HUES6 (cell line): ENCODE data around the gene PRDX1.
"Not testable (repeated sequence)": the region's sequence is repeated elsewhere in the genome, so short reads cannot be mapped to it uniquely, and the experiment has no call there.

Source experiments
- H3K27ac ChIP-seq: 2 replicates; pipeline ENCODE4 v1.7.0; 2013; ENCODE audit warnings: low read depth, mild to moderate bottlenecking, low read length, inconsistent platforms
- H3K27me3 ChIP-seq: 2 replicates; pipeline ENCODE4 v1.6.1; 2013; ENCODE audit warnings: low read length; ENCODE audit not compliant: control insufficient read depth, insufficient read depth
- H3K36me3 ChIP-seq: 2 replicates; pipeline ENCODE4 v1.6.1; 2013; ENCODE audit warnings: low read length; ENCODE audit not compliant: control insufficient read depth, insufficient read depth
- H3K4me1 ChIP-seq: 2 replicates; pipeline ENCODE4 v1.6.1; 2013; ENCODE audit warnings: low read length; ENCODE audit not compliant: control insufficient read depth, insufficient read depth
- H3K4me3 ChIP-seq: 2 replicates; pipeline ENCODE4 v1.5.1; 2013; ENCODE audit warnings: low read depth, low read length
- H3K9ac ChIP-seq: one replicate; pipeline ENCODE4 v1.6.1; 2013; ENCODE audit warnings: mild to moderate bottlenecking, low read length
- H3K9me3 ChIP-seq: 2 replicates; pipeline ENCODE4 v1.6.1; 2013; ENCODE audit warnings: low read depth, low read length; ENCODE audit not compliant: control insufficient read depth, insufficient read depth

Gene PRDX1

GRCh38 chr1:45498279-45498678 is 23.4 kb downstream of the PRDX1 start:
- no peak overlapping the region for H3K4me3 ChIP-seq
- H3K27me3 ChIP-seq = no peaks in the 10 kb centered on the region
- H3K4me1 ChIP-seq = peaks cover 12% of the 10 kb centered on the region
- H3K9ac ChIP-seq = no peak overlapping the region
- H3K27ac ChIP-seq = no peak overlapping the region
- no peaks in the 10 kb centered on the region for H3K36me3 ChIP-seq
- peaks cover 3% of the 10 kb centered on the region; the same call in 1 of the 2 replicates for H3K9me3 ChIP-seq

DNA sequence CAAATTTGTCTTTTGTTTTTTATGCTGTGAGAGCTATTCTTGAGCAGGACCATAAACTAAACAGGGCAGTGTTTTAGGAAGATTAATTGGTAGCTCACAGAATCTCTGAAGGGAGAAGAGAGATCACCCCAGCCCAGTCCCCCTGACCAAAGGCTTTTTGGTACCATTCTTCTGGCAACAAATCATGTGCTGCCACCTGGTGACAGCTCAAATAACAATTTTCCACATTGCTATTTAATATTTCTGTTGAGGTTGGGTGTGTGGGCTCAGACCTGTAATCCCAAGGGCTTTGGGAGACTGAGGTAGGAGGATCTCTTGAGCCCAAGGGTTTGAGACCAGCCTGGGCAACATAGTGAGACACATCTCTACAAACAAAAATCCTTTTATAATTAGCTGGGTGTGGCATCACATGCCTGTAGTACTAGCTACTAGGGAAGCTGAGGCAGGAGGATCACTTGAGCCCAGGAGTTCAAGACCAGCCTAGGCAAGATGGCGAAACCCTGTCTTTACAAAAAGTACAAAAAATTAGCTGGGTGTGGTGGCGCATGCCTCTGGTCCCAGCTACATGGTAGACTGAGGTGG is 28.5 kb downstream of the PRDX1 start:
- peaks cover 3% of the 10 kb centered on the region; the same call in 1 of the 2 replicates for H3K9me3 ChIP-seq
- no peak overlapping the region for H3K9ac ChIP-seq
- H3K36me3 ChIP-seq = no peaks in the 10 kb centered on the region
- H3K27me3 ChIP-seq = peaks cover 13% of the 10 kb centered on the region; the same call in 1 of the 2 replicates
- no peak overlapping the region for H3K27ac ChIP-seq
- H3K4me1 ChIP-seq = peaks cover 8% of the 10 kb centered on the region
- no peak overlapping the region for H3K4me3 ChIP-seq

DNA sequence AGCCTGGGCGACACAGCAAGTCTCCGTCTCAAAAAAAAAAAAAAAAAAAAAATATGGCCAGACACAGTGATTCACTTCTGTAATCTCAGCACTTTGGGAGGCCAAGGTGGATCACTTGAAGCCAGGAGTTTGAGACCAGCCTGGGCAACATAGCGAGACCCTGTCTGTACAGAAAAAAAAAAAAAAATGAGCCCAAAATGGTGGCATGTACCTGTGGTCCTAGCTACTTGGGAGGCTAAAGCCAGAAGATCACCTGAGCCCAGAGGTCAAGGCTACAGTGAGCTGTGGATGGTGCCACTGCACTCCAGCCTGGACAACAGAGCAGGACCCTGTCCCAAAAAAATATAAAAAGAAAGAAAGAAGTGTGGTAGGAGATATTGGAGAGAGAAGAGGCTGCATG is 29.0 kb downstream of the PRDX1 start:
- Histone ChIP-seq H3K36me3 (no peaks in the 10 kb centered on the region), H3K4me1 (peaks cover 8% of the 10 kb centered on the region), H3K27ac (no peak overlapping the region)

GRCh38 chr1:45491487-45492260 is 30.0 kb downstream of the PRDX1 start:
- Histone ChIP-seq H3K27ac (no peak overlapping the region), H3K4me3 (peak overlapping the region; percentile 39), H3K36me3 (no peaks in the 10 kb centered on the region), H3K4me1 (peaks cover 8% of the 10 kb centered on the region), H3K27me3 (peaks cover 13% of the 10 kb centered on the region; the same call in 1 of the 2 replicates), H3K9me3 (no peaks in the 10 kb centered on the region), H3K9ac (no peak overlapping the region)

More for the DNA sequence above, 29.0 kb downstream of the PRDX1 start:
- Histone ChIP-seq H3K9me3 (peaks cover 3% of the 10 kb centered on the region; the same call in 1 of the 2 replicates), H3K27me3 (peaks cover 13% of the 10 kb centered on the region; the same call in 1 of the 2 replicates), H3K9ac (no peak overlapping the region), H3K4me3 (no peak overlapping the region)

DNA sequence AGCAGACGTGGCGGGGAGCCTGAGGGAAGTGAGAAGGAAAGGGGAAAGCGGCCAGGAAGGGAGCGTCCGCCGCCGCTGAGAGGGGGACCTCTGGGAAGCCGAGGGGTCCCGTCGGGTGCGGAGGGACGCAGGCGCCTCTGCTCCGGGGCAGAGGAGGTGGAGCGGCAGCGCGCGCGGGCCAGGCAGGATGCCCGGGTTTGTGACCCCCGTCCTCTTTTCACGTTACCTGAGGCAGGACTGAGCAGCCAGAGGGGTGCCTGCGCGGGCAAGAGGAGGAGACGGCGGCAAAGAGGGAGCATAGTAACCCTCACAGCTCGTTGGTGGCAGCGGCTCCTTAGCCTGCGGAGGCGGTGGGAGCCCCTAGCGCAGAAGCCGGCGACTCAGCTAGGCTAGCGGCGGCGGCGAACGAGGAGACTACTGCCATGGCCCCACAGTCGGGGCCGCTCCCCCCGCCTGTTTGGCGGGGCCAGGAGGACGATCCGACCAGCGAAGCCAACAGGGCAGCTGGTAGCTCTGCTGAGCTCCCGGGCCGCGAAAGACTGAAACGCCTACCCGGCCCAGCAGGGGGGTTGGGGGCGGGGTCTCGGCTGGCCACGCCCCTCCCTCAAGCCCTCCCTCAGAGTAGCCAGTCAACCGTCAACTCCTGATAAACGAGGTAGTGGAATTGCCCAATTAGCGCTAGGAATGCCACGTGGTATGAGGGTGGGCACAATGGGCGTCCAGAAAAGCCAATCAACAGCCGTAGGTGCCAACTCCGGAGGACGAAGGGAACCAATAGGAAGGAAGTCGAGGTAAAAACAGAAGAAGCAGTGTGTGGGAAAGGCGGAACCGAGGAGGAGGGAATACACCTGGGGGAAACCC is 30.8 kb downstream of the PRDX1 start, which contains the start of gene TESK2:
Gene TESK2, minus strand, starts transcription at position 538 of the 861 bp plus-strand sequence. CDS start 33,378 bp downstream, outside the sequence.
- Histone ChIP-seq H3K4me3 (peak within 1 kb of the TSS; percentile 87), H3K27me3 (peaks cover 13% of the 10 kb centered on the region; the same call in 1 of the 2 replicates), H3K27ac (no peak within 1 kb of the TSS), H3K9ac (peak within 1 kb of the TSS; percentile 70), H3K9me3 (no peaks in the 10 kb centered on the region), H3K4me1 (peaks cover 8% of the 10 kb centered on the region), H3K36me3 (no peaks in the 10 kb centered on the region)

GRCh38 chr1:45490121-45490625 is 31.5 kb downstream of the PRDX1 start:
- Histone ChIP-seq H3K4me1 (peaks cover 8% of the 10 kb centered on the region), H3K27ac (no peak overlapping the region), H3K9me3 (no peaks in the 10 kb centered on the region), H3K27me3 (peaks cover 13% of the 10 kb centered on the region; the same call in 1 of the 2 replicates), H3K9ac (peak overlapping the region; percentile 70), H3K36me3 (no peaks in the 10 kb centered on the region), H3K4me3 (peak overlapping the region; percentile 87)

GRCh38 chr1:45489379-45489778 is 32.3 kb downstream of the PRDX1 start:
- H3K36me3 ChIP-seq, H3K27ac ChIP-seq, H3K9ac ChIP-seq, H3K9me3 ChIP-seq, H3K4me1 ChIP-seq: not testable (repeated sequence)
- H3K27me3 ChIP-seq = peaks cover 13% of the 10 kb centered on the region; the same call in 1 of the 2 replicates
- H3K4me3 ChIP-seq = peak overlapping the region; percentile 87

GRCh38 chr1:45488666-45489377 is 32.9 kb downstream of the PRDX1 start:
- Histone ChIP-seq H3K36me3 (no peaks in the 10 kb centered on the region), H3K4me1 (peaks cover 8% of the 10 kb centered on the region), H3K4me3 (peak overlapping the region; percentile 87), H3K9ac (no peak overlapping the region), H3K27ac (no peak overlapping the region), H3K9me3 (no peaks in the 10 kb centered on the region), H3K27me3 (peaks cover 13% of the 10 kb centered on the region; the same call in 1 of the 2 replicates)

GRCh38 chr1:45485949-45486348 is 35.7 kb downstream of the PRDX1 start:
- Histone ChIP-seq H3K9me3 (no peaks in the 10 kb centered on the region), H3K9ac (no peak overlapping the region), H3K27me3 (peaks cover 13% of the 10 kb centered on the region; the same call in 1 of the 2 replicates), H3K4me1 (peaks cover 8% of the 10 kb centered on the region), H3K4me3 (no peak overlapping the region), H3K27ac (no peak overlapping the region), H3K36me3 (no peaks in the 10 kb centered on the region)
